ENCODE measurements around the gene RBM5.
"Not testable (repeated sequence)": the region's sequence is repeated elsewhere in the genome, so short reads cannot be mapped to it uniquely, and the experiment has no call there.

RBM5 gene

GRCh38 chr3:50088725-50089608 lies at the start of gene RBM5:
RBM5 (plus strand) TSS chr3:50088919; CDS start chr3:50090435, 1,516 bp downstream.
- DNase-seq = peak; percentile 69

- DNase-seq = no peak
These were observed 43.7 kb upstream of the RBM5 start for GRCh38 chr3:50044976-50045375.

GRCh38 chr3:50047426-50047825 lies 41.3 kb upstream of the RBM5 start:
- no peak for DNase-seq

- no peak for DNase-seq
These were observed 38.4 kb upstream of the RBM5 start for GRCh38 chr3:50050361-50050760.

- no peak for DNase-seq
These were observed 31.0 kb upstream of the RBM5 start for GRCh38 chr3:50057756-50058155.

GRCh38 chr3:50068134-50068533 lies 20.6 kb upstream of the RBM5 start:
- no peak for DNase-seq

- no peak for DNase-seq
These were observed 10.6 kb upstream of the RBM5 start for GRCh38 chr3:50078091-50078490.

- DNase-seq = no peak
These were observed 10.1 kb upstream of the RBM5 start for GRCh38 chr3:50078622-50079021.

- not testable (repeated sequence) for DNase-seq
These were observed 3.8 kb upstream of the RBM5 start for GRCh38 chr3:50084951-50085350.

GRCh38 chr3:50089609-50089945 lies 858 bp downstream of the RBM5 start:
- no peak for DNase-seq

- DNase-seq = no peak
These were observed 2.3 kb downstream of the RBM5 start for GRCh38 chr3:50090984-50091383.

GRCh38 chr3:50095352-50095998 lies 6.8 kb downstream of the RBM5 start:
- no peak for DNase-seq

- no peak for DNase-seq
These were observed 11.7 kb downstream of the RBM5 start for GRCh38 chr3:50100386-50100785.

GRCh38 chr3:50100956-50101845 lies 12.5 kb downstream of the RBM5 start:
- DNase-seq = no peak

- DNase-seq = no peak
These were observed 13.8 kb downstream of the RBM5 start for GRCh38 chr3:50102558-50102957.

- no peak for DNase-seq
These were observed 23.0 kb downstream of the RBM5 start for GRCh38 chr3:50111757-50112156.

GRCh38 chr3:50112462-50112861 lies 23.7 kb downstream of the RBM5 start:
- no peak for DNase-seq

- no peak for DNase-seq
These were observed 28.4 kb downstream of the RBM5 start for GRCh38 chr3:50117120-50117519.

GRCh38 chr3:50118237-50118636 lies 29.5 kb downstream of the RBM5 start:
- no peak for DNase-seq

GRCh38 chr3:50119786-50120185 lies 31.1 kb downstream of the RBM5 start:
- no peak for DNase-seq

GRCh38 chr3:50120364-50121071 lies 31.8 kb downstream of the RBM5 start:
- no peak for DNase-seq
